IMR-90 (cell line): Measurements from ENCODE around the gene CASP7. TPM values are rescaled to one million over a fixed set of nuclear protein-coding genes. Genes with fewer than 3 reads are reported as not detected.

Source experiments
- ATAC-seq: fragments of 200-7000 bp; cut with Tn5 transposase; 2 replicates; pipeline ENCODE4 v1.9.1; 2020; ENCODE audit warnings: low read depth, mild to moderate bottlenecking, moderate library complexity
- BruUV-seq: library from RNA; stranded (reverse); fragments of 400-500 nt; replicated peaks from 2 replicates; lab custom pipeline; 2021; lab: Mats Ljungman, UMichigan
- CTCF ChIA-PET: fragments of 300-600 bp; formaldehyde crosslinking; extraction: SDS; loops from one replicate; lab custom pipeline; 2021; ENCODE audit warnings: antibody characterized with exemption; lab: Yijun Ruan, JAX
- POLR2A ChIA-PET: fragments of 300-600 bp; sonication (Branson Sonifier 250); formaldehyde crosslinking; loops from one replicate; lab custom pipeline; 2022; ENCODE audit warnings: antibody characterized with exemption; ENCODE audit not compliant: unreplicated experiment; lab: Charles Lee
- DNase-seq: peaks from one replicate; pipeline ENCODE4 v3.0.0; 2013
- H2AFZ ChIP-seq: replicated peaks from 2 replicates; pipeline ENCODE3; 2013; ENCODE audit warnings: low read length, mild to moderate bottlenecking; ENCODE audit not compliant: poor library complexity
- H2AK5ac ChIP-seq: 2 replicates; pipeline ENCODE4 v1.6.1; 2013; ENCODE audit warnings: low read depth, low read length, inconsistent platforms
- H2AK9ac ChIP-seq: replicated peaks from 2 replicates; pipeline ENCODE3; 2013; ENCODE audit warnings: mild to moderate bottlenecking, low read depth, low read length, moderate library complexity; ENCODE audit not compliant: poor library complexity
- H2BK120ac ChIP-seq: 2 replicates; pipeline ENCODE4 v1.6.1; 2013; ENCODE audit warnings: low read depth, low read length, inconsistent platforms
- H2BK15ac ChIP-seq: 3 replicates; pipeline ENCODE4 v1.6.1; 2013; ENCODE audit warnings: low read depth, low read length, inconsistent platforms
- H2BK20ac ChIP-seq: 2 replicates; pipeline ENCODE4 v1.6.1; 2013; ENCODE audit warnings: low read depth, mild to moderate bottlenecking, inconsistent platforms, low read length, moderate library complexity
- H2BK5ac ChIP-seq: 2 replicates; pipeline ENCODE4 v1.6.1; 2013; ENCODE audit warnings: mild to moderate bottlenecking, low read depth, low read length, inconsistent platforms; ENCODE audit not compliant: poor library complexity, severe bottlenecking
- H3K14ac ChIP-seq: replicated peaks from 2 replicates; pipeline ENCODE4 v1.6.1; 2013; ENCODE audit warnings: low read depth, low read length, inconsistent platforms
- H3K18ac ChIP-seq: 2 replicates; pipeline ENCODE4 v1.6.1; 2013; ENCODE audit warnings: low read depth, low read length, control low read depth
- H3K23ac ChIP-seq: 2 replicates; pipeline ENCODE4 v1.6.1; 2013; ENCODE audit warnings: low read depth, low read length, inconsistent platforms
- H3K27ac ChIP-seq: 2 replicates; pipeline ENCODE4 v1.5.1; 2013; ENCODE audit warnings: mild to moderate bottlenecking, control low read depth, low read length; ENCODE audit not compliant: insufficient read depth
- H3K27me3 ChIP-seq: 2 replicates; pipeline ENCODE4 v1.6.1; 2013; ENCODE audit warnings: low read length; ENCODE audit not compliant: control insufficient read depth, insufficient read depth
- H3K36me3 ChIP-seq: 2 replicates; pipeline ENCODE4 v1.6.1; 2013; ENCODE audit warnings: low read length, mixed read lengths; ENCODE audit not compliant: control insufficient read depth, insufficient read depth
- H3K4ac ChIP-seq: 2 replicates; pipeline ENCODE4 v1.6.1; 2013; ENCODE audit warnings: low read depth, low read length, inconsistent platforms
- H3K4me1 ChIP-seq: 2 replicates; pipeline ENCODE4 v1.6.1; 2013; ENCODE audit warnings: low read length, mixed read lengths; ENCODE audit not compliant: control insufficient read depth, insufficient read depth
- H3K4me2 ChIP-seq: 2 replicates; pipeline ENCODE4 v1.6.1; 2013; ENCODE audit warnings: low read depth, mild to moderate bottlenecking, control low read depth, low read length, moderate library complexity
- H3K4me3 ChIP-seq: 2 replicates; pipeline ENCODE4 v1.5.1; 2013; ENCODE audit warnings: low read depth, mild to moderate bottlenecking, control low read depth, low read length, moderate library complexity; ENCODE audit not compliant: insufficient read depth
- H3K56ac ChIP-seq: 2 replicates; pipeline ENCODE4 v1.6.1; 2013; ENCODE audit warnings: low read length, inconsistent platforms; ENCODE audit not compliant: insufficient read depth; ENCODE audit errors: extremely low read depth
- H3K79me1 ChIP-seq, 2 experiments: 2 replicates each; pipeline ENCODE4 v1.6.1; 2013; ENCODE audit warnings: low read length in 2 of 2, inconsistent platforms in 1 of 2, low read depth in 1 of 2
- H3K9ac ChIP-seq: 2 replicates; pipeline ENCODE4 v1.6.1; 2013; ENCODE audit warnings: low read depth, low read length, control low read depth
- H3K9me1 ChIP-seq: 2 replicates; pipeline ENCODE4 v1.6.1; 2013; ENCODE audit warnings: low read length, inconsistent platforms; ENCODE audit not compliant: insufficient read depth
- H3K9me3 ChIP-seq: 2 replicates; pipeline ENCODE4 v1.6.1; 2013; ENCODE audit warnings: low read length; ENCODE audit not compliant: control insufficient read depth, insufficient read depth
- H4K20me1 ChIP-seq: 2 replicates; pipeline ENCODE4 v1.6.1; 2013; ENCODE audit warnings: low read length, inconsistent platforms; ENCODE audit not compliant: insufficient read depth
- H4K5ac ChIP-seq: 2 replicates; pipeline ENCODE4 v1.6.1; 2013; ENCODE audit warnings: mild to moderate bottlenecking, low read depth, low read length, control low read depth
- H4K8ac ChIP-seq, 2 experiments: 2 replicates each; pipeline ENCODE4 v1.6.1; 2013; ENCODE audit warnings: low read depth in 2 of 2, low read length in 2 of 2, control low read depth in 1 of 2, inconsistent platforms in 1 of 2
- H4K91ac ChIP-seq: 2 replicates; pipeline ENCODE4 v1.6.1; 2013; ENCODE audit warnings: low read depth, low read length, inconsistent platforms; ENCODE audit not compliant: insufficient read depth
- BHLHE40 ChIP-seq: fragments of 150-350 bp; IDR thresholded peaks from 2 replicates; pipeline ENCODE4 v1.6.1; 2016; ENCODE audit warnings: mild to moderate bottlenecking, low read depth, low read length
- CEBPB ChIP-seq: IDR thresholded peaks from 2 replicates; pipeline ENCODE4 v1.6.1; 2012; ENCODE audit warnings: low read depth, low read length, improper control_type of control experiment
- CHD1 ChIP-seq: IDR thresholded peaks from 2 replicates; pipeline ENCODE4 v1.6.1; 2012; ENCODE audit warnings: low read depth, low read length, improper control_type of control experiment
- CTCF ChIP-seq: conservative IDR thresholded peaks from 2 replicates; pipeline ENCODE4 v1.5.1; 2012; ENCODE audit warnings: mild to moderate bottlenecking, low read depth, low read length, improper control_type of control experiment
- ELK1 ChIP-seq: fragments of 150-350 bp; IDR thresholded peaks from 2 replicates; pipeline ENCODE4 v1.6.1; 2016; ENCODE audit warnings: low read depth, mild to moderate bottlenecking, low read length, moderate library complexity, borderline replicate concordance
- FOS ChIP-seq: fragments of 150-350 bp; IDR thresholded peaks from 2 replicates; pipeline ENCODE4 v1.6.1; 2016; ENCODE audit warnings: low read depth, low read length
- MAFK ChIP-seq: IDR thresholded peaks from 2 replicates; pipeline ENCODE4 v1.6.1; 2012; ENCODE audit warnings: low read depth, low read length, improper control_type of control experiment
- MAZ ChIP-seq: IDR thresholded peaks from 2 replicates; pipeline ENCODE4 v1.6.1; 2012; ENCODE audit warnings: low read depth, mild to moderate bottlenecking, low read length, improper control_type of control experiment, moderate library complexity, borderline replicate concordance
- MXI1 ChIP-seq: IDR thresholded peaks from 2 replicates; pipeline ENCODE4 v1.6.1; 2012; ENCODE audit warnings: low read depth, mild to moderate bottlenecking, low read length, moderate library complexity, borderline replicate concordance
- NFE2L2 ChIP-seq: fragments of 150-350 bp; IDR thresholded peaks from 2 replicates; pipeline ENCODE4 v1.6.1; 2016; ENCODE audit warnings: low read depth, mild to moderate bottlenecking, low read length
- POLR2A ChIP-seq: IDR thresholded peaks from 2 replicates; pipeline ENCODE4 v1.6.1; 2012; ENCODE audit warnings: mild to moderate bottlenecking, low read depth, low read length
- RAD21 ChIP-seq: IDR thresholded peaks from 2 replicates; pipeline ENCODE4 v1.6.1; 2012; ENCODE audit warnings: low read length, improper control_type of control experiment
- RCOR1 ChIP-seq: IDR thresholded peaks from 2 replicates; pipeline ENCODE4 v1.6.1; 2012; ENCODE audit warnings: mild to moderate bottlenecking, low read length, improper control_type of control experiment; ENCODE audit not compliant: insufficient replicate concordance
- RFX5 ChIP-seq: IDR thresholded peaks from 2 replicates; pipeline ENCODE4 v1.8.0; 2012; ENCODE audit warnings: low read depth, mild to moderate bottlenecking, low read length, moderate library complexity
- SMC3 ChIP-seq: fragments of 150-350 bp; IDR thresholded peaks from 2 replicates; pipeline ENCODE4 v1.6.1; 2016; ENCODE audit warnings: low read depth, mild to moderate bottlenecking, antibody characterized with exemption, low read length, moderate library complexity
- USF2 ChIP-seq: fragments of 150-350 bp; IDR thresholded peaks from 2 replicates; pipeline ENCODE4 v1.6.1; 2017; ENCODE audit warnings: mild to moderate bottlenecking, antibody characterized with exemption, low read length, low read depth
- WGBS, 2 experiments: methylation state at CpG; one replicate each; pipeline versions ENCODE4 v1.1.5 to v1.1.7; 2013; ENCODE audit warnings: missing lambda C conversion rate in 2 of 2; ENCODE audit not compliant: insufficient read length in 1 of 2; ENCODE audit errors: extremely low coverage in 2 of 2; 5-methylcytosine and 5-hydroxymethylcytosine counted together
- dilution Hi-C: fragments of 300-500 bp; cut with HindIII; formaldehyde crosslinking; loops from one replicate; pipeline ENCODE4 v1.14.3; 2018; ENCODE audit warnings: low sequenced_read_pairs; ENCODE audit not compliant: unreplicated experiment
- in situ Hi-C: fragments of 300-500 bp; cut with MboI; formaldehyde crosslinking; loops from 3 replicates; pipeline ENCODE4 v1.14.3; 2019; ENCODE audit warnings: low sequenced_read_pairs, inconsistent platforms, mixed read lengths
- intact Hi-C: fragments of 100-400 bp; cut with micrococcal nuclease; formaldehyde crosslinking; loops from 2 replicates; pipeline ENCODE4 v1.10.0; 2022
- polyA plus RNA-seq, 3 experiments: library from polyadenylated mRNA; depleted of rRNA; stranded (reverse); fragments of >200 nt; gene quantifications; 2 replicates each; pipeline ENCODE4 v1.2.3, GENCODE V29; 2012; ENCODE audit warnings: low replicate concordance in 1 of 3
- total RNA-seq: library from RNA; depleted of rRNA; stranded (reverse); fragments of >200 nt; gene quantifications from 2 replicates; pipeline ENCODE4 v1.2.3, GENCODE V29; 2012

Gene CASP7
- total and polyA plus RNA-seq, 2 of the 4 experiments (the other 2 are of a cell fraction), result 15.1 to 16.7 TPM

GRCh38 chr10:113631684-113632367 lies 47.9 kb upstream of the CASP7 start:
- Histone ChIP-seq H4K20me1 (no peaks in the 10 kb centered on the region), H3K23ac (no peak overlapping the region), H3K27me3 (peaks cover 3% of the 10 kb centered on the region), H3K4me1 (no peaks in the 10 kb centered on the region), H3K9me1 (no peaks in the 10 kb centered on the region), H3K36me3 (no peaks in the 10 kb centered on the region), H2BK20ac (no peak overlapping the region), H3K79me1 (no peaks in the 10 kb centered on the region), H3K4me3 (no peak overlapping the region), H2AFZ (no peak overlapping the region), H4K5ac (no peak overlapping the region), H4K91ac (no peak overlapping the region), H3K9me3 (no peaks in the 10 kb centered on the region), H3K27ac (no peak overlapping the region), H4K8ac (no peak overlapping the region), H2BK5ac (no peak overlapping the region), H3K14ac (no peak overlapping the region), H2AK9ac (no peak overlapping the region), H3K4ac (no peak overlapping the region), H3K56ac (no peak overlapping the region), H3K9ac (no peak overlapping the region), H2BK15ac (no peak overlapping the region), H3K18ac (no peak overlapping the region), H2BK120ac (no peak overlapping the region), H2AK5ac (no peak overlapping the region), H3K4me2 (no peak overlapping the region)
- in situ Hi-C loops (no loop called here), intact Hi-C loops (no loop called here), dilution Hi-C loops (no loop called here)
- ChIA-PET POLR2A (no interaction called here), CTCF (no interaction called here)
- BruUV-seq, result no TSS peak
- no peak for TF ChIP-seq FOS
- TF ChIP-seq BHLHE40, result no peak
- TF ChIP-seq RFX5, result no peak
- TF ChIP-seq MAZ, result no peak
- TF ChIP-seq CTCF, result no peak
- TF ChIP-seq POLR2A, result no peak
- no peak for TF ChIP-seq USF2
- no peak for TF ChIP-seq CHD1
- no peak for TF ChIP-seq CEBPB
- TF ChIP-seq SMC3, result no peak
- TF ChIP-seq MAFK, result no peak
- no peak for TF ChIP-seq RAD21
- no peak for TF ChIP-seq ELK1
- TF ChIP-seq MXI1, result no peak
- TF ChIP-seq RCOR1, result no peak
- TF ChIP-seq NFE2L2, result no peak
- no CpG with 5 or more reads among the region's 6 CpGs for WGBS, 2 experiments
- ATAC-seq, result no peak
- no peak for DNase-seq
